ENCODE data around the gene AGAP4.
"Not testable (repeated sequence)": the region's sequence is repeated elsewhere in the genome, so short reads cannot be mapped to it uniquely, and the experiment has no call there.

AGAP4 gene

GRCh38 chr10:45847400-45847799 is at the start of gene AGAP4:
AGAP4 (minus strand) TSS chr10:45847500; CDS start chr10:45847347, 153 bp downstream.
- not testable (repeated sequence) for DNase-seq

GRCh38 chr10:45890721-45891120 is 43.4 kb upstream of the AGAP4 start:
- DNase-seq: not testable (repeated sequence)

- not testable (repeated sequence) for DNase-seq
Measured at GRCh38 chr10:45889539-45890230, 42.4 kb upstream of the AGAP4 start.

GRCh38 chr10:45882880-45883279 is 35.6 kb upstream of the AGAP4 start:
- not testable (repeated sequence) for DNase-seq

- not testable (repeated sequence) for DNase-seq
Measured at GRCh38 chr10:45865404-45865803, 18.1 kb upstream of the AGAP4 start.

GRCh38 chr10:45864264-45864663 is 17.0 kb upstream of the AGAP4 start:
- not testable (repeated sequence) for DNase-seq

GRCh38 chr10:45863632-45864031 is 16.3 kb upstream of the AGAP4 start:
- DNase-seq: not testable (repeated sequence)

- not testable (repeated sequence) for DNase-seq
Measured at GRCh38 chr10:45857931-45858330, 10.6 kb upstream of the AGAP4 start.

- not testable (repeated sequence) for DNase-seq
Measured at GRCh38 chr10:45848467-45848866, 1.2 kb upstream of the AGAP4 start.

- not testable (repeated sequence) for DNase-seq
Measured at GRCh38 chr10:45822918-45823317, 24.4 kb downstream of the AGAP4 start.

- DNase-seq: not testable (repeated sequence)
Measured at GRCh38 chr10:45820107-45820830, 27.0 kb downstream of the AGAP4 start.

- no peak for DNase-seq
Measured at GRCh38 chr10:45819552-45819951, 27.7 kb downstream of the AGAP4 start.

- DNase-seq: no peak
Measured at GRCh38 chr10:45817912-45818311, 29.4 kb downstream of the AGAP4 start.

GRCh38 chr10:45817130-45817859 is 30.0 kb downstream of the AGAP4 start:
- no peak for DNase-seq

- not testable (repeated sequence) for DNase-seq
Measured at GRCh38 chr10:45814146-45814545, 33.2 kb downstream of the AGAP4 start.

- not testable (repeated sequence) for DNase-seq
Measured at GRCh38 chr10:45812959-45813358, 34.3 kb downstream of the AGAP4 start.

- DNase-seq: no peak
Measured at GRCh38 chr10:45811075-45811474, 36.2 kb downstream of the AGAP4 start.

- no peak for DNase-seq
Measured at GRCh38 chr10:45809837-45810236, 37.5 kb downstream of the AGAP4 start.

- DNase-seq: not testable (repeated sequence)
Measured at GRCh38 chr10:45804996-45805395, 42.3 kb downstream of the AGAP4 start.

- not testable (repeated sequence) for DNase-seq
Measured at GRCh38 chr10:45803060-45804010, 44.0 kb downstream of the AGAP4 start.

GRCh38 chr10:45794761-45795160 is 52.5 kb downstream of the AGAP4 start:
- DNase-seq: not testable (repeated sequence)

Measured in activated CD4-positive, alpha-beta T cell treated with anti-CD3 and anti-CD28 coated beads, Interleukin-2, amount 50 U/mL, for 1 hour (primary cell).